CD4-positive, alpha-beta T cell treated with Interleukin-17A for 1 hour (primary cell): ENCODE data around the gene HOXC4.
A peak's percentile ranks its signal among the peaks of the same experiment; 100 is the strongest.

Experiments used
- DNase-seq: peaks from one replicate; pipeline ENCODE4 v3.0.0-alpha.2; 2020

Gene HOXC4

GRCh38 chr12:54053751-54054741 is at the start of gene HOXC4:
HOXC4 (plus strand) TSS chr12:54053835; CDS start chr12:54053923, 88 bp downstream.
- peak; percentile 52 for DNase-seq

GRCh38 chr12:54004063-54004840 is 49.4 kb upstream of the HOXC4 start:
- DNase-seq, result no peak

- DNase-seq, result no peak
These were observed 48.6 kb upstream of the HOXC4 start for GRCh38 chr12:54004841-54005530.

- DNase-seq, result no peak
These were observed 48.1 kb upstream of the HOXC4 start for GRCh38 chr12:54005531-54005852.

GRCh38 chr12:54005853-54006558 is 47.6 kb upstream of the HOXC4 start:
- DNase-seq, result peak; percentile 86

- no peak for DNase-seq
These were observed 46.9 kb upstream of the HOXC4 start for GRCh38 chr12:54006559-54007220.

- no peak for DNase-seq
These were observed 45.9 kb upstream of the HOXC4 start for GRCh38 chr12:54007538-54008259.

GRCh38 chr12:54008260-54008552 is 45.4 kb upstream of the HOXC4 start:
- DNase-seq, result no peak

GRCh38 chr12:54009171-54010052 is 44.2 kb upstream of the HOXC4 start:
- DNase-seq, result no peak

- no peak for DNase-seq
These were observed 43.3 kb upstream of the HOXC4 start for GRCh38 chr12:54010053-54010971.

- no peak for DNase-seq
These were observed 42.5 kb upstream of the HOXC4 start for GRCh38 chr12:54010972-54011664.

- no peak for DNase-seq
These were observed 41.7 kb upstream of the HOXC4 start for GRCh38 chr12:54011665-54012532.

GRCh38 chr12:54012631-54013409 is 40.8 kb upstream of the HOXC4 start:
- DNase-seq, result no peak

GRCh38 chr12:54014377-54015017 is 39.1 kb upstream of the HOXC4 start:
- DNase-seq, result no peak

- DNase-seq, result no peak
These were observed 38.4 kb upstream of the HOXC4 start for GRCh38 chr12:54015018-54015931.
